Calu3 (cell line): Measurements from ENCODE around the gene FBL. TPM values are rescaled to one million over a fixed set of nuclear protein-coding genes. Genes with fewer than 3 reads are reported as not detected.
"Not testable (repeated sequence)": the region's sequence is repeated elsewhere in the genome, so short reads cannot be mapped to it uniquely, and the experiment has no call there.

Experiments used
- BruUV-seq: library from RNA; stranded (reverse); fragments of 400-500 nt; replicated peaks from 2 replicates; lab custom pipeline; 2021; lab: Mats Ljungman, UMichigan
- CTCF ChIA-PET: fragments of 300-600 bp; sonication (Branson Sonifier 250); formaldehyde crosslinking; loops from one replicate; lab custom pipeline; 2022; ENCODE audit warnings: antibody characterized with exemption; lab: Charles Lee
- DNase-seq: peaks from one replicate; pipeline ENCODE4 v3.0.0; 2022
- H3K27ac Mint-ChIP-seq: one replicate; pipeline ENCODE4 v1.8.0; 2022; ENCODE audit warnings: mixed read lengths; ENCODE audit not compliant: unreplicated experiment
- H3K27me3 Mint-ChIP-seq: one replicate; pipeline ENCODE4 v1.8.0; 2022; ENCODE audit warnings: mixed read lengths; ENCODE audit not compliant: unreplicated experiment
- H3K36me3 Mint-ChIP-seq: one replicate; pipeline ENCODE4 v1.8.0; 2022; ENCODE audit warnings: mild to moderate bottlenecking, moderate library complexity, mixed read lengths; ENCODE audit not compliant: insufficient read depth, unreplicated experiment
- H3K4me1 Mint-ChIP-seq: one replicate; pipeline ENCODE4 v1.8.0; 2022; ENCODE audit warnings: mild to moderate bottlenecking, low read depth, mixed read lengths; ENCODE audit not compliant: unreplicated experiment
- H3K4me3 Mint-ChIP-seq: one replicate; pipeline ENCODE4 v1.8.0; 2022; ENCODE audit warnings: mild to moderate bottlenecking, low read depth, moderate library complexity, mixed read lengths; ENCODE audit not compliant: unreplicated experiment
- H3K9me3 Mint-ChIP-seq: one replicate; pipeline ENCODE4 v1.8.0; 2022; ENCODE audit warnings: low read depth, mixed read lengths; ENCODE audit not compliant: unreplicated experiment
- CTCF ChIP-seq: fragments of 200-600 bp; IDR thresholded peaks from one replicate; pipeline ENCODE4 v1.8.0; 2022; ENCODE audit warnings: antibody characterized with exemption; ENCODE audit not compliant: unreplicated experiment
- intact Hi-C: fragments of 100-400 bp; cut with micrococcal nuclease; formaldehyde crosslinking; loops from one replicate; pipeline ENCODE4 v1.10.0; 2022; ENCODE audit not compliant: unreplicated experiment
- total RNA-seq: library from RNA; stranded (reverse); gene quantifications from 2 replicates; pipeline ENCODE4 v1.2.3, GENCODE V29; 2022

Gene FBL
- total RNA-seq, 1 experiment from 2014 or later, result 724 TPM

GRCh38 chr19:39890755-39891551, 44.8 kb upstream of the FBL start:
- DNase-seq, result no peak

GRCh38 chr19:39889872-39890754, 43.9 kb upstream of the FBL start:
- DNase-seq, H3K27ac Mint-ChIP-seq, intact Hi-C loops: not testable (repeated sequence)

More at GRCh38 chr19:39890755-39891551, 44.8 kb upstream of the FBL start:
- TF ChIP-seq CTCF, result no peak
- Mint-ChIP-seq H3K36me3 (no peaks in the 10 kb centered on the region), H3K4me3 (no peak overlapping the region), H3K27me3 (no peaks in the 10 kb centered on the region), H3K9me3 (no peaks in the 10 kb centered on the region), H3K27ac (no peak overlapping the region), H3K4me1 (no peaks in the 10 kb centered on the region)
- intact Hi-C loops, result no loop called here
- BruUV-seq, result no TSS peak
- CTCF ChIA-PET, result interaction anchor here (0.6 kb wide), 1 partner anchor 373 kb away, joined by 6 read pairs; no protein-coding TSS in a partner anchor

GRCh38 chr19:39887456-39887951, 41.3 kb upstream of the FBL start:
- H3K4me1 Mint-ChIP-seq, CTCF ChIA-PET, intact Hi-C loops, H3K27me3 Mint-ChIP-seq, H3K27ac Mint-ChIP-seq, BruUV-seq, H3K9me3 Mint-ChIP-seq, DNase-seq, H3K4me3 Mint-ChIP-seq, H3K36me3 Mint-ChIP-seq: not testable (repeated sequence)

More at GRCh38 chr19:39889872-39890754, 43.9 kb upstream of the FBL start:
- not testable (repeated sequence) for H3K36me3 Mint-ChIP-seq, H3K27me3 Mint-ChIP-seq, H3K4me3 Mint-ChIP-seq, BruUV-seq, H3K4me1 Mint-ChIP-seq, H3K9me3 Mint-ChIP-seq
- CTCF ChIA-PET, result interaction anchor here (0.6 kb wide), 1 partner anchor 373 kb away, joined by 6 read pairs; no protein-coding TSS in a partner anchor

- H3K4me1 Mint-ChIP-seq, intact Hi-C loops, H3K4me3 Mint-ChIP-seq, CTCF ChIA-PET, BruUV-seq, DNase-seq, H3K27ac Mint-ChIP-seq, H3K36me3 Mint-ChIP-seq, H3K9me3 Mint-ChIP-seq, H3K27me3 Mint-ChIP-seq: not testable (repeated sequence)
Observed at GRCh38 chr19:39885821-39886554, 39.8 kb upstream of the FBL start.

- H3K27me3 Mint-ChIP-seq, CTCF ChIA-PET, H3K4me3 Mint-ChIP-seq, DNase-seq, H3K4me1 Mint-ChIP-seq, intact Hi-C loops, H3K27ac Mint-ChIP-seq, H3K9me3 Mint-ChIP-seq, H3K36me3 Mint-ChIP-seq, BruUV-seq: not testable (repeated sequence)
Observed at GRCh38 chr19:39884721-39885120, 38.5 kb upstream of the FBL start.

- H3K27ac Mint-ChIP-seq, H3K27me3 Mint-ChIP-seq, DNase-seq, H3K4me1 Mint-ChIP-seq, H3K36me3 Mint-ChIP-seq, intact Hi-C loops, BruUV-seq, H3K4me3 Mint-ChIP-seq, CTCF ChIA-PET, H3K9me3 Mint-ChIP-seq: not testable (repeated sequence)
Observed at GRCh38 chr19:39882645-39883044, 36.5 kb upstream of the FBL start.
